ENCODE results near the gene POLR2B. TPM values are rescaled to one million over a fixed set of nuclear protein-coding genes. Genes with fewer than 3 reads are reported as not detected.

Gene POLR2B
- total RNA-seq (2022) (112 and 115 TPM in 2 replicates), Bru-seq, nascent RNA (percentile 89 among the genes with signal in this experiment), BruChase-seq, experiment 1, labeled RNA remaining after a 2-hour chase (percentile 93 among the genes with signal in this experiment), BruChase-seq, experiment 2, labeled RNA remaining after a 6-hour chase (percentile 96 among the genes with signal in this experiment)
- long read RNA-seq, full-length matches to known transcripts: 95 of 117 reads
- long read RNA-seq, partial matches to known transcripts: 7 of 117 reads
- long read RNA-seq, other reads (novel, unspliced or antisense): 15 of 117 reads

GRCh38 chr4:56978750-56979303, at the start of gene POLR2B:
Gene POLR2B (plus strand): TSS chr4:56978896. CDS start chr4:56978986, 90 bp downstream.
- intact Hi-C loops (cut with micrococcal nuclease; ENCODE audit: unreplicated experiment): no loop called here
- Mint-ChIP-seq H3K27me3 (ENCODE audit: insufficient read depth, unreplicated experiment) (no peaks in the 10 kb centered on the region), H3K4me3 (ENCODE audit: unreplicated experiment) (peak within 1 kb of the TSS; percentile 99), H3K27ac (ENCODE audit: unreplicated experiment) (peak within 1 kb of the TSS; percentile 98), H3K9me3 (ENCODE audit: unreplicated experiment) (peaks cover 5% of the 10 kb centered on the region), H3K4me1 (ENCODE audit: low read depth, unreplicated experiment) (peaks cover 16% of the 10 kb centered on the region), H3K36me3 (ENCODE audit: insufficient read depth, unreplicated experiment) (peaks cover 46% of the 10 kb centered on the region)
- H3K27me3 ChIP-seq (replicated peaks; ENCODE audit: control insufficient read depth, insufficient read depth, low read length): no peaks in the 10 kb centered on the region
- no peak for TF ChIP-seq CTCF (IDR thresholded peaks at IDR 0.05; ENCODE audit: insufficient read depth in 1 of 2, low read depth in 1 of 2, low read length in 1 of 2, severe bottlenecking in 1 of 2, unreplicated experiment in 1 of 2)
- H3K36me3 ChIP-seq (ENCODE audit: control insufficient read depth, insufficient read depth, low read length): no peaks in the 10 kb centered on the region
- 0 out of 2 replicates have a peak, but pooled peaks cover 3% of the 10 kb centered on the region for H3K9me3 ChIP-seq
- ChIA-PET POLR2A (interaction anchor here (0.6 to 1.9 kb wide), 6 partner anchors 10 to 543 kb away, joined by 3 to 6 read pairs (median 4); partner anchors contain the start of genes PAICS, PPAT and REST), CTCF (interaction anchor here (0.6 to 1.4 kb wide), 2 partner anchors 18 to 144 kb away, joined by 4 to 9 read pairs; no protein-coding TSS in a partner anchor)
- peak within 1 kb of the TSS; percentile 94 for H3K4me3 ChIP-seq (ENCODE audit: low read depth, low read length)
- H3K4me1 ChIP-seq: no peaks in the 10 kb centered on the region
- TSS peak; percentile 71 for BruUV-seq (replicated peaks)
- DNase-seq: peak; percentile 96

DNA sequence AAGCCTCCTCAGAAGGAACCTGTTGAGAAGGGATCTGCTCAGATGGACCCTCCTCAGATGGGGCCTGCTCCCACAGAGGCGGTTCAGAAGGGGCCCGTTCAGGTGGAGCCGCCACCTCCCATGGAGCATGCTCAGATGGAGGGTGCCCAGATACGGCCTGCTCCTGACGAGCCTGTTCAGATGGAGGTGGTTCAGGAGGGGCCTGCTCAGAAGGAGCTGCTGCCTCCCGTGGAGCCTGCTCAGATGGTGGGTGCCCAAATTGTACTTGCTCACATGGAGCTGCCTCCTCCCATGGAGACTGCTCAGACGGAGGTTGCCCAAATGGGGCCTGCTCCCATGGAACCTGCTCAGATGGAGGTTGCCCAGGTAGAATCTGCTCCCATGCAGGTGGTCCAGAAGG, 48.1 kb upstream of the POLR2B start:
- BruUV-seq (replicated peaks): no TSS peak
- H3K36me3 Mint-ChIP-seq (ENCODE audit: insufficient read depth, unreplicated experiment): peaks cover 42% of the 10 kb centered on the region
- H3K4me1 Mint-ChIP-seq (ENCODE audit: low read depth, unreplicated experiment): no peaks in the 10 kb centered on the region
- no peak for TF ChIP-seq CTCF (IDR thresholded peaks at IDR 0.05; ENCODE audit: insufficient read depth in 1 of 2, low read depth in 1 of 2, low read length in 1 of 2, severe bottlenecking in 1 of 2, unreplicated experiment in 1 of 2)
- H3K27me3 Mint-ChIP-seq (ENCODE audit: insufficient read depth, unreplicated experiment): no peaks in the 10 kb centered on the region
- ChIA-PET POLR2A (no interaction called here), CTCF (no interaction called here)
- Histone ChIP-seq H3K9me3 (no peaks in the 10 kb centered on the region), H3K4me1 (no peaks in the 10 kb centered on the region), H3K27me3 (replicated peaks; ENCODE audit: control insufficient read depth, insufficient read depth, low read length) (no peaks in the 10 kb centered on the region), H3K4me3 (ENCODE audit: low read depth, low read length) (no peak overlapping the region), H3K36me3 (ENCODE audit: control insufficient read depth, insufficient read depth, low read length) (no peaks in the 10 kb centered on the region; the same call in 1 of the 2 replicates)
- DNase-seq: no peak
- no peaks in the 10 kb centered on the region for H3K9me3 Mint-ChIP-seq (ENCODE audit: unreplicated experiment)
- intact Hi-C loops (cut with micrococcal nuclease; ENCODE audit: unreplicated experiment): no loop called here
- H3K27ac Mint-ChIP-seq (ENCODE audit: unreplicated experiment): no peak overlapping the region
- no peak overlapping the region for H3K4me3 Mint-ChIP-seq (ENCODE audit: unreplicated experiment)

- Mint-ChIP-seq H3K4me3 (ENCODE audit: unreplicated experiment) (no peak overlapping the region), H3K36me3 (ENCODE audit: insufficient read depth, unreplicated experiment) (peaks cover 37% of the 10 kb centered on the region), H3K27me3 (ENCODE audit: insufficient read depth, unreplicated experiment) (no peaks in the 10 kb centered on the region), H3K9me3 (ENCODE audit: unreplicated experiment) (no peaks in the 10 kb centered on the region), H3K27ac (ENCODE audit: unreplicated experiment) (no peak overlapping the region), H3K4me1 (ENCODE audit: low read depth, unreplicated experiment) (no peaks in the 10 kb centered on the region)
- Histone ChIP-seq H3K4me3 (ENCODE audit: low read depth, low read length) (no peak overlapping the region), H3K9me3 (no peaks in the 10 kb centered on the region), H3K27me3 (replicated peaks; ENCODE audit: control insufficient read depth, insufficient read depth, low read length) (no peaks in the 10 kb centered on the region), H3K36me3 (ENCODE audit: control insufficient read depth, insufficient read depth, low read length) (no peaks in the 10 kb centered on the region; the same call in 1 of the 2 replicates), H3K4me1 (no peaks in the 10 kb centered on the region)
- ChIA-PET POLR2A (no interaction called here), CTCF (no interaction called here)
- no peak for TF ChIP-seq CTCF (IDR thresholded peaks at IDR 0.05; ENCODE audit: insufficient read depth in 1 of 2, low read depth in 1 of 2, low read length in 1 of 2, severe bottlenecking in 1 of 2, unreplicated experiment in 1 of 2)
- intact Hi-C loops (cut with micrococcal nuclease; ENCODE audit: unreplicated experiment): no loop called here
- BruUV-seq (replicated peaks): no TSS peak
- DNase-seq: no peak
Observed at GRCh38 chr4:56931924-56932323, 46.8 kb upstream of the POLR2B start.

All from Caco-2 (cell line).